MM.1S (cell line): ENCODE data around the gene MSL1.
A peak's percentile ranks its signal among the peaks of the same experiment; 100 is the strongest.

Experiments used
- DNase-seq: peaks from one replicate; pipeline ENCODE4 v3.0.0-alpha.2; 2015
- H2AFZ ChIP-seq: fragments of 300-600 bp; sonication (generic); 2 replicates; pipeline ENCODE4 v1.6.0; 2016; ENCODE audit warnings: antibody characterized with exemption, low read length
- H3F3A ChIP-seq: fragments of 300-600 bp; sonication (generic); 2 replicates; pipeline ENCODE4 v1.6.1; 2016; ENCODE audit warnings: mild to moderate bottlenecking, antibody characterized with exemption, low read length, moderate library complexity, mixed read lengths; ENCODE audit not compliant: insufficient read depth
- H3K27ac ChIP-seq: fragments of 300-600 bp; sonication (generic); 2 replicates; pipeline ENCODE4 v1.5.1; 2016; ENCODE audit warnings: mild to moderate bottlenecking, low read length
- H3K27me3 ChIP-seq: fragments of 300-600 bp; sonication (generic); replicated peaks from 2 replicates; pipeline ENCODE4 v1.6.0; 2016; ENCODE audit warnings: low read length; ENCODE audit not compliant: insufficient read depth
- H3K36me3 ChIP-seq: fragments of 300-600 bp; sonication (generic); replicated peaks from 2 replicates; pipeline ENCODE4 v1.6.1; 2016; ENCODE audit warnings: mild to moderate bottlenecking, low read length, mixed read lengths; ENCODE audit not compliant: insufficient read depth
- H3K4me1 ChIP-seq: fragments of 300-600 bp; sonication (generic); 2 replicates; pipeline ENCODE4 v1.6.1; 2016; ENCODE audit warnings: low read length, mixed read lengths
- H3K4me2 ChIP-seq: fragments of 300-600 bp; sonication (generic); 2 replicates; pipeline ENCODE4 v1.6.0; 2016; ENCODE audit warnings: low read depth, low read length
- H3K4me3 ChIP-seq: fragments of 300-600 bp; sonication (generic); 2 replicates; pipeline ENCODE4 v1.5.1; 2016; ENCODE audit warnings: low read length, mixed read lengths
- H3K79me2 ChIP-seq: fragments of 300-600 bp; sonication (generic); 2 replicates; pipeline ENCODE4 v1.6.1; 2016; ENCODE audit warnings: mixed run types, low read length, mixed read lengths
- H3K9ac ChIP-seq: fragments of 300-600 bp; sonication (generic); 2 replicates; pipeline ENCODE4 v1.6.1; 2016; ENCODE audit warnings: low read length, mixed read lengths
- H3K9me2 ChIP-seq: fragments of 300-600 bp; sonication (generic); replicated peaks from 2 replicates; pipeline ENCODE4 v1.6.1; 2016; ENCODE audit warnings: mild to moderate bottlenecking, low read length, mixed read lengths; ENCODE audit not compliant: insufficient read depth
- H3K9me3 ChIP-seq: fragments of 300-600 bp; sonication (generic); replicated peaks from 2 replicates; pipeline ENCODE4 v1.6.1; 2016; ENCODE audit warnings: mild to moderate bottlenecking, low read length, mixed read lengths; ENCODE audit not compliant: insufficient read depth
- H4K20me1 ChIP-seq: fragments of 300-600 bp; sonication (generic); 2 replicates; pipeline ENCODE4 v1.6.1; 2016; ENCODE audit warnings: mild to moderate bottlenecking, low read length, moderate library complexity, mixed read lengths; ENCODE audit not compliant: insufficient read depth
- EZH2 ChIP-seq: fragments of 300-600 bp; sonication (generic); optimal IDR thresholded peaks from 2 replicates; pipeline ENCODE3; 2017; ENCODE audit warnings: low read depth, mild to moderate bottlenecking, antibody characterized with exemption, low read length, mixed read lengths
- EZH2phosphoT487 ChIP-seq: fragments of 300-600 bp; sonication (generic); IDR thresholded peaks from 2 replicates; pipeline ENCODE4 v1.6.1; 2018; ENCODE audit warnings: antibody characterized with exemption, low read length
- TF ChIP-seq, protein P1 (sequence below): fragments of 300-600 bp; sonication (generic); IDR thresholded peaks from 2 replicates; pipeline ENCODE4 v1.5.1; 2016; ENCODE audit warnings: antibody characterized with exemption, low read length, mixed read lengths

MSL1 gene

DNA sequence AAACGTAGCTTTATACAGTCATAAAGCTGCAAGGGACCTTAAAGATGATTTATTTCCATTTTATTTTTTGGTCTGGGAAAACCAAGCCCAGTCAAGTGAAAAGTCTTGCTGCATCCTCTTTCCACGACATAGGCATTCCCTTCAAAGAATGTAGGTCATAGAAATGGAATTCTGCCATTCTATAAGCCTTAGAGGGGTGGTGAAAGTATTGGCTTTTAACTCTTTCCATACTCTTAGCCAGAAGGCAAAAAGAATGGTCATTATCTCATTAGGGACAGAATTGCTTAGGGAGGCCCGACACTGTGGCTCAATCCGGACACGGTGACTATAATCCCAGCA is 7.9 kb upstream of the MSL1 start:
- Histone ChIP-seq H3K27me3 (no peaks in the 10 kb centered on the region), H3K4me1 (peaks cover 30% of the 10 kb centered on the region), H3K9me3 (no peaks in the 10 kb centered on the region), H3K36me3 (no peaks in the 10 kb centered on the region), H3K27ac (peak overlapping the region; percentile 25; the same call in 1 of the 2 replicates), H3K9me2 (no peaks in the 10 kb centered on the region), H3K4me2 (peak overlapping the region; percentile 76), H3K9ac (peak overlapping the region; percentile 63; the same call in 1 of the 2 replicates), H3K79me2 (no peaks in the 10 kb centered on the region), H3K4me3 (peak overlapping the region; percentile 53; the same call in 1 of the 2 replicates), H2AFZ (peak overlapping the region; percentile 69), H4K20me1 (no peaks in the 10 kb centered on the region), H3F3A (peaks cover 2% of the 10 kb centered on the region; the same call in 1 of the 2 replicates)
- TF ChIP-seq EZH2phosphoT487: no peak
- peak; percentile 4 for DNase-seq

DNA sequence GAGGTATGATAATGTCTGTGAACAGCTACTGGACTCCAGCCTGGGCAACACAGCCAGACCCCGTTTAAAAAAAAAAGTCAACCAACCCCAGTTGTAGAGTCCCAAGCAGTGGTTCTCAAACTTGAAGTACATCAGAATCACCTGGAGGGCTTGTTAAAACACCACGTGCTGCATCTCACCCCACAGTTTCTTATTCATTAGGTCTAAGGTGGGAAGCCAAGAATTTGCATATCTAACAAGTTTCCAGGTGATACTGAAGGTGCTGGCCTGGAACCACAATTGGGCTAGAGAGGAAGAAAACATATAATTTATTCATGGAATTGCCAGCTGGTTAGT is 6.7 kb upstream of the MSL1 start:
- no peak overlapping the region for H3K27ac ChIP-seq

DNA sequence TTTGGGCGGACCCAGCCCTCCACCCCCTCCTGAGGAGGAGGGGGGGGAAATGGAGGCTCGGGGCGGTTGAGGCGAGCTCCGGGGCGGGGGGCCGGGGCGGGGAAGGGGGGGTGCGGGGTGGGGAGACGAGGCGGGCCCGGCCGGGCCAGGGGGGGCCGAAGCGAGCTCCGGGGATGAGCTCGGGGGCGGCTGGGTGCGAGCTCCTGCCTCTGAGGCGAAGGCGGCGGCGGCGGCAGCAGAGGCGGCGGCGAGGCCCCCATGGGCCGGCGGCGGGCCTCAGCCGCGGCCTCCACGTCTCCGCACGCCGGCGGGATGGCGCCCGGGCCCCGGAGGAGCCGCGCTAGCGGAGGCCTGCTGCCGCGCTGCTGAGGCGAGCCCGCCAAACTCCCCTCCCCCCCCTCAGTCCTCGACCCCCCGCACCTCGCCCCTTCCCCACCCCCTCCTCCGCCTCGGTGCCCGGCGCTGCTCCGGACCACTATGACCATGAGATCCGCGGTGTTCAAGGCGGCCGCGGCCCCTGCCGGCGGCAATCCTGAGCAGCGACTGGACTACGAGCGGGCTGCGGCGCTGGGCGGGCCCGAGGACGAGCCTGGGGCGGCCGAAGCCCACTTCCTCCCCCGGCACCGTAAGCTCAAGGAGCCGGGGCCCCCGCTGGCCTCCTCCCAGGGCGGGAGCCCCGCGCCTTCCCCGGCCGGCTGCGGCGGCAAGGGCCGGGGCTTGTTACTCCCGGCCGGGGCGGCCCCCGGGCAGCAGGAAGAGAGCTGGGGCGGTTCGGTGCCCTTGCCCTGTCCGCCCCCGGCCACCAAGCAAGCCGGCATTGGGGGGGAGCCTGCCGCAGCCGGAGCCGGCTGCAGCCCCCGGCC is 596 bp downstream of the MSL1 start:
- Histone ChIP-seq H3K4me2 (peak overlapping the region; percentile 82), H3K4me1 (no peaks in the 10 kb centered on the region), H3K36me3 (peaks cover 7% of the 10 kb centered on the region; the same call in 1 of the 2 replicates), H3K27me3 (no peaks in the 10 kb centered on the region), H3K9me3 (no peaks in the 10 kb centered on the region), H4K20me1 (no peaks in the 10 kb centered on the region), H3K27ac (peak overlapping the region; percentile 52; the same call in 1 of the 2 replicates), H3K9me2 (no peaks in the 10 kb centered on the region), H3K79me2 (peaks cover 60% of the 10 kb centered on the region), H3F3A (peaks cover 10% of the 10 kb centered on the region), H2AFZ (peak overlapping the region; percentile 82), H3K9ac (peak overlapping the region; percentile 97), H3K4me3 (peak overlapping the region; percentile 100)
- DNase-seq: peak; percentile 47
- TF ChIP-seq, protein P1, sequence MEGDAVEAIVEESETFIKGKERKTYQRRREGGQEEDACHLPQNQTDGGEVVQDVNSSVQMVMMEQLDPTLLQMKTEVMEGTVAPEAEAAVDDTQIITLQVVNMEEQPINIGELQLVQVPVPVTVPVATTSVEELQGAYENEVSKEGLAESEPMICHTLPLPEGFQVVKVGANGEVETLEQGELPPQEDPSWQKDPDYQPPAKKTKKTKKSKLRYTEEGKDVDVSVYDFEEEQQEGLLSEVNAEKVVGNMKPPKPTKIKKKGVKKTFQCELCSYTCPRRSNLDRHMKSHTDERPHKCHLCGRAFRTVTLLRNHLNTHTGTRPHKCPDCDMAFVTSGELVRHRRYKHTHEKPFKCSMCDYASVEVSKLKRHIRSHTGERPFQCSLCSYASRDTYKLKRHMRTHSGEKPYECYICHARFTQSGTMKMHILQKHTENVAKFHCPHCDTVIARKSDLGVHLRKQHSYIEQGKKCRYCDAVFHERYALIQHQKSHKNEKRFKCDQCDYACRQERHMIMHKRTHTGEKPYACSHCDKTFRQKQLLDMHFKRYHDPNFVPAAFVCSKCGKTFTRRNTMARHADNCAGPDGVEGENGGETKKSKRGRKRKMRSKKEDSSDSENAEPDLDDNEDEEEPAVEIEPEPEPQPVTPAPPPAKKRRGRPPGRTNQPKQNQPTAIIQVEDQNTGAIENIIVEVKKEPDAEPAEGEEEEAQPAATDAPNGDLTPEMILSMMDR: peak; percentile 13; the same call in 1 of the 2 replicates
- no peak for TF ChIP-seq EZH2

More for the DNA sequence above, 6.7 kb upstream of the MSL1 start:
- no peak overlapping the region for H3K4me2 ChIP-seq
- H4K20me1 ChIP-seq: no peaks in the 10 kb centered on the region
- peak; percentile 4 for DNase-seq
- peaks cover 2% of the 10 kb centered on the region; the same call in 1 of the 2 replicates for H3F3A ChIP-seq
- H3K79me2 ChIP-seq: 0 out of 2 replicates have a peak, but pooled peaks cover under 1% of the 10 kb centered on the region
- H3K4me1 ChIP-seq: peaks cover 30% of the 10 kb centered on the region
- H3K36me3 ChIP-seq: no peaks in the 10 kb centered on the region
- no peak overlapping the region for H2AFZ ChIP-seq
- H3K4me3 ChIP-seq: no peak overlapping the region
- no peaks in the 10 kb centered on the region for H3K9me3 ChIP-seq
- no peak for TF ChIP-seq EZH2phosphoT487
- no peak for TF ChIP-seq EZH2
- TF ChIP-seq, protein P1: no peak
- H3K27me3 ChIP-seq: no peaks in the 10 kb centered on the region
- H3K9ac ChIP-seq: no peak overlapping the region
- no peaks in the 10 kb centered on the region for H3K9me2 ChIP-seq
